ENCODE results near the gene ECI1.

The ECI1 gene

DNA sequence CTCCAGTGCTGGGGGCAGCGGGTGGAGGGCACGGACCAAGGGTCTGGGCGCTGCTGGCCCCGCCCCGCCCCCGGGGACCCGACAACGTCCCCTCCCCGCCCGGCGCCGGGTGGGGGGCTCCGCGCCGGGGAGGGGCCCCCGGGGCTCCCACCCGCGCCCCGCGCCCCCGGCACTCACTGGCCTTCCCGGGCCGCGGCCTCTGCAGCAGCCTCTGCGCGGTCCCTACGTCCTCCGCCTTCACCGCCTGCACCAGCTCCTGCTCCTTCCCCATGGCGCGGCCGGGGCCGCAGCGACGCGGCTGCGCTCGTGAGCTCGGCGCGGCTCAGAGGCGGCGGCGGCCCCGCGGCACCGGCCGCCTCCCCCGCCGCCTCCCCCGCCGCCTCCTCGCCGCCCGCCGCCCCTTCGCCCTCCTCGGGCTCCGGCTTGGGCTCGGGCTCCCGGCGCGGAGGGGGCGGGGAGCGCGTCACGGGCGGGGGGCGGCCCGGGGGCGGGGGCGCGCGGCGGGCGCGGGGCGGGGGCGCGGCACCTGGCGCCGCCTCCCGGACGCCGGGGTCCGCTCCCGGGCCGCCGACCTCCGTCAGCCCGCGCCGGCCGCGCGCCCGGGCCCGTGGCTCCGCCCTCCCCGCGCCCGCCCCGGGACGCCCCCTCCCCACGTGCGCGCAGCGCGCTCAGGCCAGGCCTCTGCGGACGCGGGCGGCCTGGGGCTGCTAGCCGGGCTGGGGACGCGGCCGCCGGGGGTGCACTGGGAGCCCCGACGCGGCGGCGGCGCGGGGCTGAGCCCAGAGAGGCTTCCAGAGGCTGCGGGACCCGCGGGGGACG lies 55.0 kb downstream of the ECI1 start, which contains the start of gene CASKIN1:
Gene CASKIN1, minus strand, starts transcription at position 444 of the 819 bp plus-strand sequence. Its CDS starts 173 bp downstream, at position 271.
- H3K9ac ChIP-seq (ENCODE audit: low read length) = no peak within 1 kb of the TSS
- no peak within 1 kb of the TSS for H3K4me3 ChIP-seq (ENCODE audit: low read depth in 1 of 2, low read length in 2 of 2)
- H3K27ac ChIP-seq (ENCODE audit: low read depth, low read length) = no peak within 1 kb of the TSS
- no peaks in the 10 kb centered on the region for H3K9me3 ChIP-seq (ENCODE audit: low read length)
- H3K36me3 ChIP-seq (ENCODE audit: insufficient read depth, low read length) = no peaks in the 10 kb centered on the region
- peaks cover 15 to 47% of the 10 kb centered on the region in 2 donors for H3K27me3 ChIP-seq (ENCODE audit: control insufficient read depth in 1 of 2, insufficient read depth in 2 of 2, low read length in 2 of 2)
- H3K4me1 ChIP-seq (ENCODE audit: insufficient read depth, low read length) = peaks cover 5% of the 10 kb centered on the region

DNA sequence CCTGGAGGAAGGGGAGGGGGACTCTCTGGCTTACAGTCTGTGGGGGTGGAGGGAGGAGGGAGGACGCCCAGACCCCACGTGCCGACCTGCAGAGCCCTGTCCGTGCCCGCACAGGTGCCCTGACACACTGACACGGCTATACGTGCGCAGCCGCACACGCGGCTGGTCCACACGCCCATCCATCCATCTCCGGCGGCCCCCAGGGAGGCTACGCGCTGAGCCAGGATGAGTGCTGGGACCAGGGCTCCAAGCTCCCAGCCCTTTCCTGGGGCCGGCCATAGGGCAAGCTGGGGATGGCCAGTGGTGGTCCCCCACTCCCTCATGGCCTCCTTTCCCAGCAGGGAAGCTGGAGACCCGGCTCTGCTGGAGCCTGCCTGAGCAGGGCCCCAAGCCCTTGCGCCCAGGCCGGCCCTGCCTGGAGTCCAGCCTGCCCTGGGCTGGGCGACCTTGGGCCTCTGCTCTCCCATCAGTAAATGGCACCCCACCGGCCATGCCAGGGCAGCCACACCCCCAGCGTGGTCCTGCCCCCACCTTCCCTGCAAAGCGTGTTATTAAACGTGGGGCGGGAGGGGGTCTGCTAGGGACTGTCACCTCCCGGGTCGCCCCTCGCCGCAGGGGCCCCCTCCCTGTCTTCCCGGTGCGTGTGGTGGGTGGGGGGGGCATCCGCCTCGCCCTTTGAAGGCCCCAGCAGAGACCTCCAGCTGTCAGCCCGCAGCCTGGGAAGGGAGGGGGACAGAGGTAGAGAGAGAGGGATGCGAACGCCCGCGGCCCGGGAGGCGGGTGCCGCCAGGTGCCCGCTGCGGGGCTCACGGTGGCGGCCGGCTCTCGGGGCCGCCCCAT lies 55.8 kb downstream of the ECI1 start:
- Histone ChIP-seq H3K4me1 (ENCODE audit: insufficient read depth, low read length) (peaks cover 5% of the 10 kb centered on the region), H3K4me3 (ENCODE audit: low read depth in 1 of 2, low read length in 2 of 2) (no peak overlapping the region), H3K9ac (ENCODE audit: low read length) (no peak overlapping the region), H3K27ac (ENCODE audit: low read depth, low read length) (no peak overlapping the region), H3K27me3 (ENCODE audit: control insufficient read depth in 1 of 2, insufficient read depth in 2 of 2, low read length in 2 of 2) (peaks cover 15 to 47% of the 10 kb centered on the region in 2 donors), H3K36me3 (ENCODE audit: insufficient read depth, low read length) (no peaks in the 10 kb centered on the region), H3K9me3 (ENCODE audit: low read length) (no peaks in the 10 kb centered on the region)

DNA sequence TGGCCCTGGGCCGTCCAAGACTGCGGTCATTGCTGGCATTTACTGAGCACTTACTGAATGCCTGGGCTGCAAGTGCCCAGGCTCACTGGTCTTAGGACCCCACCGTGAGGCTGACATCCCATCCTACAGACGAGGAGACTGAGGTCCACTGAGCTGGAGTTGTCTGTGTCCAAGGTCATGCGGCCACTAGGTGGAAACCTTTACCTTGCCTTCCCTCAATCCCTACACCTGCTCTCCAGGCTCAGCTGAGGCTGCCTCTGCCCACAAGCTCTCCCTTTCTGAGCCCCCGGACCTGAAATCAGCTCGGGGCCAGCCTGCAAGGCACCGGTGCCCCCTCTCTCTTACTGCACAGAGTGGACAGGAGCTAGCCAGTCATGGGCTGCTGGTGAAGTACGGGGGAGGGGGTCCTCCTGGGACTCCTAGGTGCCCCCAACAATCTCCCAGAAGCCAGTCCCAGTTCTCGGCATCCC lies 56.5 kb downstream of the ECI1 start:
- H3K4me1 ChIP-seq (ENCODE audit: insufficient read depth, low read length) = peaks cover 5% of the 10 kb centered on the region
- no peak overlapping the region for H3K27ac ChIP-seq (ENCODE audit: low read depth, low read length)
- no peaks in the 10 kb centered on the region for H3K36me3 ChIP-seq (ENCODE audit: insufficient read depth, low read length)
- peaks cover 15 to 47% of the 10 kb centered on the region in 2 donors for H3K27me3 ChIP-seq (ENCODE audit: control insufficient read depth in 1 of 2, insufficient read depth in 2 of 2, low read length in 2 of 2)
- H3K9me3 ChIP-seq (ENCODE audit: low read length) = no peaks in the 10 kb centered on the region
- no peak overlapping the region for H3K9ac ChIP-seq (ENCODE audit: low read length)
- no peak overlapping the region for H3K4me3 ChIP-seq (ENCODE audit: low read depth in 1 of 2, low read length in 2 of 2)

DNA sequence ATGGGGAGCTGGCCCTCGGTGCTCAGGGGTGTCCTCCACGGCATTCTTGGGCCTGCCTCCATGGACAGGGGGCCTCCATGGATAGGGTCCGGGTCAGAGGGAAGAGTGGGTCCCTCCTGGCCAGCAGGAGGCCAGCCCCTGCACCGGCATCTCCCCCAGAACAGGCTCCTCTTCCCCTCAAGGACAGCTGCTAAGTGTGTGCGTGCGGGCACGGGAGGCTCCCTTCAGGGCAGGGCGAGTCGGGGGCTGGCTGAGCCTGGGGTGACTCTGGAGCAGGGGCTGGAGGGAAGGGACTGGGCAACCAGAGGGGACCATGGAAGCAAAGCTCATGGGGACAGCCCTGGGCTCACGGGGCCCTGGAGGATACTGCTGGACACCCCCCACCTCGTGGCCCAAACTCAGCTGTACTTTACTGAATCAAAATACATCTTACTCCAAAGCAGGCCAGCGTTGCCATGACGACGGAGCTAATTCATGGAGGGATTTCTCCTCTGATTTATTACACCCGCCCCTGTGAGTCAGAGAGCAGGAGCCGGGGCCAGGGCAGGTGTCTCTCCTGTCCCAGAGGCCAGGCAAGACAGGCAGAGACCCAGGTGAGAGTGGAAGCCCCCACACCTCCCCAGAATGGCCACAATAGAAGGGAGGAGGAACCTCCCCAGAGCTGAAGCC lies 57.1 kb downstream of the ECI1 start:
- H3K4me1 ChIP-seq (ENCODE audit: insufficient read depth, low read length) = peaks cover 5% of the 10 kb centered on the region
- peaks cover 15 to 42% of the 10 kb centered on the region in 2 donors for H3K27me3 ChIP-seq (ENCODE audit: control insufficient read depth in 1 of 2, insufficient read depth in 2 of 2, low read length in 2 of 2)
- H3K36me3 ChIP-seq (ENCODE audit: insufficient read depth, low read length) = no peaks in the 10 kb centered on the region
- no peak overlapping the region for H3K27ac ChIP-seq (ENCODE audit: low read depth, low read length)
- no peak overlapping the region for H3K9ac ChIP-seq (ENCODE audit: low read length)
- H3K4me3 ChIP-seq (ENCODE audit: low read depth in 1 of 2, low read length in 2 of 2) = no peak overlapping the region
- no peaks in the 10 kb centered on the region for H3K9me3 ChIP-seq (ENCODE audit: low read length)

DNA sequence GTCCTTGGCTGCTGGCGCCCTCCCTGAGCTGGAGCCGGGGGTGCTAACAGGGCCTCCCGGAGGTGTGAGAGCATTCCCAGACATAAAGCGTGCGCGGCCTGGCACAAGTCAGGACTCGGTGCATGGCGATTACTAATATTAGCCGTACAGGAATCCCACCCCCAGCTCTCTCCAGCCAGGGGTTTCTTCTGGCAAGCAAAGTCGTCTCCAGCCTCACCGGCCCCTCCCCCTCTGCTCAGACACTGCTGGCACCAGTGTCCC lies 60.0 kb downstream of the ECI1 start:
- no peaks in the 10 kb centered on the region for H3K9me3 ChIP-seq (ENCODE audit: low read length)
- no peak overlapping the region for H3K27ac ChIP-seq (ENCODE audit: low read depth, low read length)
- peaks cover 10 to 27% of the 10 kb centered on the region in 2 donors for H3K27me3 ChIP-seq (ENCODE audit: control insufficient read depth in 1 of 2, insufficient read depth in 2 of 2, low read length in 2 of 2)
- H3K9ac ChIP-seq (ENCODE audit: low read length) = no peak overlapping the region
- H3K4me3 ChIP-seq (ENCODE audit: low read depth in 1 of 2, low read length in 2 of 2) = no peak overlapping the region
- peaks cover 5% of the 10 kb centered on the region for H3K4me1 ChIP-seq (ENCODE audit: insufficient read depth, low read length)
- no peaks in the 10 kb centered on the region for H3K36me3 ChIP-seq (ENCODE audit: insufficient read depth, low read length)

DNA sequence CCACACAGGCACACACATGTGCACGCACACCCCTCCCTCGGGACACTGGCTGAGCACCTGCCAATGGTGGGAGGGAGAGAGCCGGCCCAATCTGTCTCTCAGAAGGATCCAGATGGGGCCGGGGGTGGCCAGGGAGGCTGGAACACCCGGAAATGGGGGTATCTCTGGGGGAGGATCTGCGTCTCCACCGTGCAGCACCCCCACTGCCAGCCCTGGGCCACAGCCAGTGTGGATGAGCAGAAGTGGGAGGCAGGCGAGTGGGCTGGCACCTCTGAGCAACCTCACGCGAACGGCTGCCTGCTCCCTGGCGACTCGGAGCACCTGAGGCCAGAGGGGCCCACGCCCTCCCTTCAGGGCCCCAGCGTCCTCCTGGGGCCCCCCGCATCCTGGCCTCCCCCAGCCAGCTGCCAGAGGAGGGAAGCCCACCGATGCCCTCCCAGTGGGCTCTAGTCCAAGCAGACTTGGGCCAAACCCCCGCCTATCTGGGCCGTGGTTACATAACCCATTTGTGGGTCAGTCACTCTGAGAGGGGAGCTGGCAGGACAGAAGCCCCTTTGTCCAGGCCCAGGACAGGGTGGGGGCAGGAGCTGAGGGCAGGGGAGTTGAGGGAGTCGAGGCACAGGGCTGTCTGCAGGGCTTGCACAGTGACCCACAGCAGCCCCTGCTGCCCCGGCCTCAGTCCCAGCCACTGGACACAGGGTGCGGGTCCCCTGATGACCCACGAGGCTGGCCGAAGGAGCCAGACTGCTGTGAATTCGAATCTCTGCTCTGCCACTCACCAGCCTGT lies 60.5 kb downstream of the ECI1 start:
- no peak overlapping the region for H3K9ac ChIP-seq (ENCODE audit: low read length)
- no peak overlapping the region for H3K27ac ChIP-seq (ENCODE audit: low read depth, low read length)
- peaks cover 5% of the 10 kb centered on the region for H3K4me1 ChIP-seq (ENCODE audit: insufficient read depth, low read length)
- H3K27me3 ChIP-seq (ENCODE audit: control insufficient read depth in 1 of 2, insufficient read depth in 2 of 2, low read length in 2 of 2) = peaks cover 9 to 25% of the 10 kb centered on the region in 2 donors
- H3K9me3 ChIP-seq (ENCODE audit: low read length) = no peaks in the 10 kb centered on the region
- H3K36me3 ChIP-seq (ENCODE audit: insufficient read depth, low read length) = no peaks in the 10 kb centered on the region
- no peak overlapping the region for H3K4me3 ChIP-seq (ENCODE audit: low read depth in 1 of 2, low read length in 2 of 2)

DNA sequence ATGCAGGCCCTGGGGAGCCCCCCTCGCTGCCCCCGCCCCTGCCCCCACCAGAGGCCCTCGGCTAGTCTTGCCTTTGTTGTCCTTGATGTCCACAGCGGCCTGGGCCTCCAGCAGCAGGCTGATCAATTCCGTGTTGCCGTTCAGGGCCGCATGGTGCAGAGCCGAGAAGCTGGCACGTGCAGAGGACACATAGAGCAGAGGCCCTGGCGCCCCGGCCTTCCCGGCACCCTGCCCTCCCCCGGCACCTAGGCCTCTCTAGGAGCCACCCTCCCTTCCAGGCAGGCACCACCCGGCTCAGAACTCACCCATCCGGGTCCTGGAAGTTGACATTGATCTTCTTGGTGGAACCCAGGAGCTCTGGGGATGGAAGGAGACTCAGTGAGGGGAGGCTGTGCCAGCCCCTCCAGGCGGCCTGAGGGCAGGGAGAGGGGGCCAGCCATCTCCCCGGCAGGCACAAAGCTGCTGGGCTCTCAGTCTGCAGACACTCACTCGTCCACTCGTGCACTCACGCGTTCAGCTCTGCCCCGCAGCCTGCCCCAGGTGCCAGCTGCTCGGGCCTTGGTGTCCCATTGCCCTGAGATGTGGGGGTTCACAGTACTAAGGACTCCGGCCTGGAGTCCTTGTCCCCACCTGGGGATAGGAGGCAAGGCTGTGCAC lies 61.3 kb downstream of the ECI1 start:
- Histone ChIP-seq H3K4me1 (ENCODE audit: insufficient read depth, low read length) (no peaks in the 10 kb centered on the region), H3K4me3 (ENCODE audit: low read depth in 1 of 2, low read length in 2 of 2) (no peak overlapping the region), H3K9ac (ENCODE audit: low read length) (no peak overlapping the region), H3K27me3 (ENCODE audit: control insufficient read depth in 1 of 2, insufficient read depth in 2 of 2, low read length in 2 of 2) (peaks cover 2 to 18% of the 10 kb centered on the region in 2 donors), H3K36me3 (ENCODE audit: insufficient read depth, low read length) (no peaks in the 10 kb centered on the region), H3K9me3 (ENCODE audit: low read length) (no peaks in the 10 kb centered on the region), H3K27ac (ENCODE audit: low read depth, low read length) (no peak overlapping the region)
